Tibial nerve (tissue), 4 donors: Measurements from ENCODE around the gene SEC16B. TPM values are rescaled to one million over a fixed set of nuclear protein-coding genes. Genes with fewer than 3 reads are reported as not detected.

ENCODE experiments used
- DNase-seq, 2 donors: peaks; one replicate each; pipeline ENCODE4 v3.0.0-alpha.2; 2019; ENCODE audit warnings: low spot score in 2 of 2
- H3K27ac ChIP-seq, 4 donors: fragments of 200-600 bp; sonication (generic) in 3 of 4; one replicate each; pipeline ENCODE4 v1.5.1; 2017 to 2019; ENCODE audit warnings: mild to moderate bottlenecking in 1 of 4
- H3K27me3 ChIP-seq, 2 donors: fragments of 200-600 bp; sonication (generic) in 1 of 2; one replicate each; pipeline versions ENCODE4 v1.5.1 to v1.6.0; 2017 to 2019
- H3K36me3 ChIP-seq, 3 donors: fragments of 200-600 bp; sonication (generic); one replicate each; pipeline ENCODE4 v1.5.1; 2018 to 2019
- H3K4me1 ChIP-seq, 4 donors: fragments of 200-600 bp; sonication (generic) in 3 of 4; one replicate each; pipeline ENCODE4 v1.5.1; 2017 to 2019
- H3K4me3 ChIP-seq, 4 donors: fragments of 200-600 bp; sonication (generic) in 3 of 4; one replicate each; pipeline ENCODE4 v1.5.1; 2017 to 2019; ENCODE audit warnings: mild to moderate bottlenecking in 1 of 4, moderate library complexity in 1 of 4
- H3K9me3 ChIP-seq, 4 donors: fragments of 200-600 bp; sonication (generic) in 3 of 4; one replicate each; pipeline ENCODE4 v1.5.1; 2017 to 2019
- CTCF ChIP-seq, 5 experiments: fragments of 200-600 bp in 3 of 5; fragments of 450-650 bp in 2 of 5; sonication (generic) in 3 of 5; IDR thresholded peaks; one replicate each; pipeline ENCODE4 v1.5.1; 2016 to 2019; ENCODE audit warnings: antibody characterized with exemption in 5 of 5, mild to moderate bottlenecking in 3 of 5, moderate library complexity in 2 of 5
- EP300 ChIP-seq, 2 donors: sonication (generic); formaldehyde crosslinking; IDR thresholded peaks; one replicate each; pipeline ENCODE4 v1.6.1; 2017; ENCODE audit warnings: antibody characterized with exemption in 2 of 2, mild to moderate bottlenecking in 1 of 2
- POLR2A ChIP-seq, 2 donors: fragments of 450-650 bp; IDR thresholded peaks; one replicate each; pipeline ENCODE4 v1.6.1; 2017; ENCODE audit warnings: antibody characterized with exemption in 2 of 2, mild to moderate bottlenecking in 2 of 2, moderate library complexity in 2 of 2
- WGBS, 2 donors: methylation state at CpG; one replicate each; pipeline ENCODE4 v1.1.5; 2018; 5-methylcytosine and 5-hydroxymethylcytosine counted together
- total RNA-seq, 4 donors: library from RNA; depleted of rRNA; stranded (reverse); fragments of >200 nt; gene quantifications; one replicate each; pipeline ENCODE4 v1.1.0, GENCODE V29; 2016

The SEC16B gene
- total RNA-seq, 4 donors from 2014 or later: 10.5 to 21.6 (median 15.4) TPM

GRCh38 chr1:178011465-178011828 lies 41.6 kb upstream of the SEC16B start:
- Histone ChIP-seq H3K4me1 (no peaks in the 10 kb centered on the region), H3K9me3 (no peaks in the 10 kb centered on the region), H3K27me3 (no peaks in the 10 kb centered on the region), H3K4me3 (no peak overlapping the region), H3K27ac (no peak overlapping the region), H3K36me3 (peaks cover 0 to 23% (median 0%) of the 10 kb centered on the region in 3 donors)
- 37 to 39% methylated on average over 3 of the region's 3 CpGs for WGBS, 2 donors
- DNase-seq: no peak
- no peak for TF ChIP-seq EP300 (IDR thresholded peaks at IDR 0.05)
- TF ChIP-seq POLR2A (IDR thresholded peaks at IDR 0.05): no peak
- TF ChIP-seq CTCF (IDR thresholded peaks at IDR 0.05): no peak

GRCh38 chr1:178010674-178011464 lies 41.0 kb upstream of the SEC16B start:
- TF ChIP-seq CTCF (IDR thresholded peaks at IDR 0.05): no peak
- no peak for TF ChIP-seq POLR2A (IDR thresholded peaks at IDR 0.05)
- no peak for TF ChIP-seq EP300 (IDR thresholded peaks at IDR 0.05)
- no peak overlapping the region for H3K27ac ChIP-seq
- no peak for DNase-seq
- WGBS, 2 donors: 61 to 71% methylated on average over 10 of the region's 10 CpGs
- no peak overlapping the region for H3K4me3 ChIP-seq
- H3K27me3 ChIP-seq: no peaks in the 10 kb centered on the region
- peaks cover 0 to 19% (median 0%) of the 10 kb centered on the region in 3 donors for H3K36me3 ChIP-seq
- no peaks in the 10 kb centered on the region for H3K4me1 ChIP-seq
- no peaks in the 10 kb centered on the region for H3K9me3 ChIP-seq

GRCh38 chr1:178006043-178006442 lies 36.2 kb upstream of the SEC16B start:
- H3K27me3 ChIP-seq: no peaks in the 10 kb centered on the region
- WGBS, 2 donors: 92 to 95% methylated on average over 4 of the region's 4 CpGs
- DNase-seq: no peak
- no peak overlapping the region for H3K4me3 ChIP-seq
- H3K36me3 ChIP-seq: peaks cover 0 to 19% (median 0%) of the 10 kb centered on the region in 3 donors
- no peak for TF ChIP-seq POLR2A (IDR thresholded peaks at IDR 0.05)
- TF ChIP-seq CTCF (IDR thresholded peaks at IDR 0.05): no peak
- no peak for TF ChIP-seq EP300 (IDR thresholded peaks at IDR 0.05)
- no peaks in the 10 kb centered on the region for H3K9me3 ChIP-seq
- no peak overlapping the region for H3K27ac ChIP-seq
- no peaks in the 10 kb centered on the region for H3K4me1 ChIP-seq

GRCh38 chr1:178005450-178005849 lies 35.6 kb upstream of the SEC16B start:
- H3K36me3 ChIP-seq: peaks cover 0 to 19% (median 0%) of the 10 kb centered on the region in 3 donors
- H3K9me3 ChIP-seq: no peaks in the 10 kb centered on the region
- H3K27ac ChIP-seq: no peak overlapping the region
- H3K4me3 ChIP-seq: no peak overlapping the region
- TF ChIP-seq EP300 (IDR thresholded peaks at IDR 0.05) (no peak), CTCF (IDR thresholded peaks at IDR 0.05) (no peak), POLR2A (IDR thresholded peaks at IDR 0.05) (no peak)
- no peak for DNase-seq
- no peaks in the 10 kb centered on the region for H3K27me3 ChIP-seq
- 72 to 73% methylated on average over 5 of the region's 5 CpGs for WGBS, 2 donors
- no peaks in the 10 kb centered on the region for H3K4me1 ChIP-seq

GRCh38 chr1:178004926-178005391 lies 35.1 kb upstream of the SEC16B start:
- Histone ChIP-seq H3K9me3 (no peaks in the 10 kb centered on the region), H3K27me3 (no peaks in the 10 kb centered on the region), H3K4me1 (no peaks in the 10 kb centered on the region), H3K36me3 (peaks cover 0 to 15% (median 0%) of the 10 kb centered on the region in 3 donors), H3K4me3 (no peak overlapping the region), H3K27ac (no peak overlapping the region)
- DNase-seq: no peak
- WGBS, 2 donors: 65 to 68% methylated on average over 6 of the region's 6 CpGs
- TF ChIP-seq EP300 (IDR thresholded peaks at IDR 0.05): no peak
- TF ChIP-seq POLR2A (IDR thresholded peaks at IDR 0.05): no peak
